Activated CD4-positive, alpha-beta T cell treated with anti-CD3 and anti-CD28 coated beads for 36 hours (primary cell): ENCODE measurements around the gene HMX2. TPM values are rescaled to one million over a fixed set of nuclear protein-coding genes. Genes with fewer than 3 reads are reported as not detected.

Source experiments
- ATAC-seq: fragments of 200-7000 bp; cut with Tn5 transposase; one replicate; pipeline ENCODE4 v1.10.0; 2021; ENCODE audit warnings: mild to moderate bottlenecking, moderate library complexity
- CTCF ChIA-PET: fragments of 350-600 bp; sonication (Branson Sonifier 250); formaldehyde crosslinking; loops from one replicate; lab custom pipeline; 2021; ENCODE audit warnings: antibody characterized with exemption; lab: Charles Lee
- POLR2A ChIA-PET: fragments of 350-600 bp; sonication (Branson Sonifier 250); formaldehyde crosslinking; loops from one replicate; lab custom pipeline; 2021; ENCODE audit warnings: antibody characterized with exemption, inconsistent platforms; lab: Charles Lee
- DNase-seq: peaks from one replicate; pipeline ENCODE4 v3.0.0-alpha.2; 2020
- H3K27ac Mint-ChIP-seq: one replicate; pipeline ENCODE4 v1.8.0; 2021; ENCODE audit warnings: mixed read lengths
- H3K27me3 Mint-ChIP-seq: one replicate; pipeline ENCODE4 v1.8.0; 2021; ENCODE audit warnings: mixed read lengths
- H3K36me3 Mint-ChIP-seq: one replicate; pipeline ENCODE4 v1.8.0; 2021; ENCODE audit warnings: low read depth, mixed read lengths
- H3K4me1 Mint-ChIP-seq: one replicate; pipeline ENCODE4 v1.8.0; 2021; ENCODE audit warnings: mixed read lengths
- H3K4me3 Mint-ChIP-seq: one replicate; pipeline ENCODE4 v1.8.0; 2021; ENCODE audit warnings: mild to moderate bottlenecking, moderate library complexity, mixed read lengths
- H3K9me3 Mint-ChIP-seq: one replicate; pipeline ENCODE4 v1.8.0; 2021; ENCODE audit warnings: low read depth, mixed read lengths
- intact Hi-C, 2 experiments: fragments of 100-400 bp; cut with DNase I in 1 of 2; cut with micrococcal nuclease in 1 of 2; formaldehyde crosslinking; loops; one replicate each; pipeline versions ENCODE4 v1.14.2 to v1.15.1; 2022 to 2024; cut with DNase I, micrococcal nuclease
- total RNA-seq, 2 experiments: library from RNA; stranded (reverse); gene quantifications; one replicate each; pipeline ENCODE4 v1.2.3, GENCODE V29; 2021

Gene HMX2
- total RNA-seq, 2 experiments from 2014 or later, result 0.18 to 0.28 TPM

GRCh38 chr10:123153486-123154091 is 5.7 kb downstream of the HMX2 start:
- CTCF ChIA-PET, result interaction anchor here (0.6 to 1.4 kb wide), 5 partner anchors 12 to 175 kb away, joined by 3 to 11 read pairs (median 5); no protein-coding TSS in a partner anchor

GRCh38 chr10:123154092-123154710 is 6.3 kb downstream of the HMX2 start, which contains the start of gene BUB3:
BUB3 (plus strand) TSS chr10:123154402; CDS start chr10:123154918, 516 bp downstream.
- CTCF ChIA-PET, result interaction anchor here (0.6 to 1.4 kb wide), 6 partner anchors 9 to 176 kb away, joined by 3 to 11 read pairs (median 4); no protein-coding TSS in a partner anchor
- ATAC-seq (peak; percentile 90), DNase-seq (peak; percentile 97)
- Mint-ChIP-seq H3K4me3 (peak within 1 kb of the TSS; percentile 100), H3K27me3 (peaks cover 8% of the 10 kb centered on the region), H3K9me3 (peaks cover 4% of the 10 kb centered on the region), H3K27ac (peak within 1 kb of the TSS; percentile 100), H3K4me1 (peaks cover 72% of the 10 kb centered on the region), H3K36me3 (peaks cover 46% of the 10 kb centered on the region)
- POLR2A ChIA-PET, result interaction anchor here (0.6 to 1.2 kb wide), 2 partner anchors 9 to 30 kb away, joined by 4 read pairs; no protein-coding TSS in a partner anchor
- intact Hi-C loops, result loop anchor here (1.0 to 10.0 kb wide), 17 partner anchors 133 to 1763 kb away; partner anchors contain the start of genes C10orf88 (in 2 of the 2), FAM24B (in 2 of the 2), IKZF5 (in 2 of the 2) and ATE1 (in 1 of the 2)

More at GRCh38 chr10:123153486-123154091, 5.7 kb downstream of the HMX2 start:
- Mint-ChIP-seq H3K27ac (peak overlapping the region; percentile 100), H3K36me3 (peaks cover 41% of the 10 kb centered on the region), H3K27me3 (peaks cover 13% of the 10 kb centered on the region), H3K4me3 (peak overlapping the region; percentile 100), H3K4me1 (peaks cover 72% of the 10 kb centered on the region), H3K9me3 (peaks cover 4% of the 10 kb centered on the region)
- POLR2A ChIA-PET, result interaction anchor here (0.6 to 1.2 kb wide), 2 partner anchors 8 to 30 kb away, joined by 4 read pairs; no protein-coding TSS in a partner anchor
- intact Hi-C loops, result loop anchor here (1.0 to 10.0 kb wide), 17 partner anchors 134 to 1764 kb away; partner anchors contain the start of genes C10orf88 (in 2 of the 2), FAM24B (in 2 of the 2), IKZF5 (in 2 of the 2) and ATE1 (in 1 of the 2)
- ATAC-seq (no peak), DNase-seq (no peak)

GRCh38 chr10:123154711-123155505 is 7.0 kb downstream of the HMX2 start:
- Mint-ChIP-seq H3K4me3 (peak overlapping the region; percentile 100), H3K27ac (peak overlapping the region; percentile 100), H3K4me1 (peaks cover 77% of the 10 kb centered on the region), H3K9me3 (peaks cover 4% of the 10 kb centered on the region), H3K27me3 (peaks cover 8% of the 10 kb centered on the region), H3K36me3 (peaks cover 50% of the 10 kb centered on the region)
- peak; percentile 21 for ATAC-seq
- POLR2A ChIA-PET, result interaction anchor here (1.2 kb wide), 1 partner anchor 10 kb away, joined by 4 read pairs; no protein-coding TSS in a partner anchor
- intact Hi-C loops, result loop anchor here (1.0 to 10.0 kb wide), 17 partner anchors 132 to 1762 kb away; partner anchors contain the start of genes C10orf88 (in 2 of the 2), FAM24B (in 2 of the 2), IKZF5 (in 2 of the 2) and ATE1 (in 1 of the 2)
- CTCF ChIA-PET, result interaction anchor here (0.6 to 1.4 kb wide), 5 partner anchors 9 to 144 kb away, joined by 3 to 11 read pairs (median 4); no protein-coding TSS in a partner anchor
- peak; percentile 70 for DNase-seq

- ChIA-PET POLR2A (no interaction called here), CTCF (interaction anchor here (0.7 to 1.2 kb wide), 4 partner anchors 22 to 402 kb away, joined by 3 read pairs; no protein-coding TSS in a partner anchor)
- DNase-seq (no peak), ATAC-seq (no peak)
- H3K4me1 Mint-ChIP-seq, result peaks cover 79% of the 10 kb centered on the region
- intact Hi-C loops, result loop anchor here in 1 of 2 experiments (10.0 kb wide), 4 partner anchors 1181 to 1639 kb away; partner anchors contain the start of genes ATE1, EEF1AKMT2 and NSMCE4A
- peaks cover 4% of the 10 kb centered on the region for H3K9me3 Mint-ChIP-seq
- peaks cover 2% of the 10 kb centered on the region for H3K27me3 Mint-ChIP-seq
- H3K27ac Mint-ChIP-seq, result peak overlapping the region; percentile 91
- peak overlapping the region; percentile 100 for H3K4me3 Mint-ChIP-seq
- peaks cover 60% of the 10 kb centered on the region for H3K36me3 Mint-ChIP-seq
These were observed 8.1 kb downstream of the HMX2 start for GRCh38 chr10:123156078-123156477.

GRCh38 chr10:123157210-123157609 is 9.3 kb downstream of the HMX2 start:
- Mint-ChIP-seq H3K36me3 (peaks cover 69% of the 10 kb centered on the region), H3K4me3 (peak overlapping the region; percentile 100), H3K27ac (peak overlapping the region; percentile 35), H3K27me3 (no peaks in the 10 kb centered on the region), H3K9me3 (peaks cover 4% of the 10 kb centered on the region), H3K4me1 (peaks cover 78% of the 10 kb centered on the region)
- CTCF ChIA-PET, result interaction anchor here (0.6 to 0.9 kb wide), 3 partner anchors 85 to 391 kb away, joined by 3 to 4 read pairs (median 3); partner anchors contain the start of gene IKZF5
- ATAC-seq (no peak), DNase-seq (no peak)
- intact Hi-C loops, result loop anchor here in 1 of 2 experiments (10.0 kb wide), 4 partner anchors 1182 to 1638 kb away; partner anchors contain the start of genes ATE1, EEF1AKMT2 and NSMCE4A
- POLR2A ChIA-PET, result no interaction called here

GRCh38 chr10:123158682-123159081 is 10.7 kb downstream of the HMX2 start:
- Mint-ChIP-seq H3K36me3 (peaks cover 80% of the 10 kb centered on the region), H3K4me3 (peak overlapping the region; percentile 32), H3K27me3 (no peaks in the 10 kb centered on the region), H3K4me1 (peaks cover 70% of the 10 kb centered on the region), H3K9me3 (peaks cover 4% of the 10 kb centered on the region), H3K27ac (peak overlapping the region; percentile 22)
- CTCF ChIA-PET, result no interaction called here
- POLR2A ChIA-PET, result interaction anchor here (0.7 kb wide), 1 partner anchor 10 kb away, joined by 3 read pairs; no protein-coding TSS in a partner anchor
- no peak for ATAC-seq
- DNase-seq, result no peak
- intact Hi-C loops, result loop anchor here in 1 of 2 experiments (10.0 kb wide), 4 partner anchors 1184 to 1636 kb away; partner anchors contain the start of genes ATE1, EEF1AKMT2 and NSMCE4A

- H3K36me3 Mint-ChIP-seq, result peaks cover 84% of the 10 kb centered on the region
- ChIA-PET CTCF (interaction anchor here (0.7 kb wide), 1 partner anchor 596 kb away, joined by 3 read pairs; no protein-coding TSS in a partner anchor), POLR2A (no interaction called here)
- H3K4me3 Mint-ChIP-seq, result peak overlapping the region; percentile 29
- peak; percentile 33 for DNase-seq
- peak overlapping the region; percentile 59 for H3K27ac Mint-ChIP-seq
- H3K27me3 Mint-ChIP-seq, result no peaks in the 10 kb centered on the region
- H3K4me1 Mint-ChIP-seq, result peaks cover 69% of the 10 kb centered on the region
- peak; percentile 74 for ATAC-seq
- intact Hi-C loops, result no loop called here
- peaks cover 4% of the 10 kb centered on the region for H3K9me3 Mint-ChIP-seq
These were observed 12.5 kb downstream of the HMX2 start for GRCh38 chr10:123160311-123160980.

GRCh38 chr10:123164319-123164718 is 16.4 kb downstream of the HMX2 start:
- ChIA-PET POLR2A (no interaction called here), CTCF (interaction anchor here (1.3 kb wide), 1 partner anchor 8 kb away, joined by 3 read pairs; no protein-coding TSS in a partner anchor)
- Mint-ChIP-seq H3K27me3 (no peaks in the 10 kb centered on the region), H3K27ac (no peak overlapping the region), H3K4me1 (peaks cover 36% of the 10 kb centered on the region), H3K4me3 (no peak overlapping the region), H3K36me3 (peaks cover 78% of the 10 kb centered on the region), H3K9me3 (no peaks in the 10 kb centered on the region)
- DNase-seq, result no peak
- intact Hi-C loops, result no loop called here
- no peak for ATAC-seq

GRCh38 chr10:123165445-123166072 is 17.6 kb downstream of the HMX2 start:
- DNase-seq (no peak), ATAC-seq (no peak)
- intact Hi-C loops, result no loop called here
- CTCF ChIA-PET, result no interaction called here
- POLR2A ChIA-PET, result no interaction called here
- Mint-ChIP-seq H3K4me3 (no peak overlapping the region), H3K27me3 (no peaks in the 10 kb centered on the region), H3K4me1 (peaks cover 24% of the 10 kb centered on the region), H3K36me3 (peaks cover 77% of the 10 kb centered on the region), H3K27ac (no peak overlapping the region), H3K9me3 (no peaks in the 10 kb centered on the region)
